Heart left ventricle (tissue), 16 donors: ENCODE data around the gene KDELR1. TPM values are rescaled to one million over a fixed set of nuclear protein-coding genes. Genes with fewer than 3 reads are reported as not detected.

Experiments used
- ATAC-seq, 4 donors: fragments of 200-7000 bp; cut with Tn5 transposase; one replicate each; pipeline ENCODE4 v1.9.1; 2020 to 2022; ENCODE audit warnings: moderate library complexity in 4 of 4, mild to moderate bottlenecking in 3 of 4, moderate number of reproducible peaks in 1 of 4
- DNase-seq, 5 donors: peaks; one replicate each; pipeline ENCODE4 v3.0.0-alpha.2; 2020
- H3K27ac ChIP-seq, 12 donors: fragments of 200-600 bp; sonication (generic) in 4 of 12; one replicate each; pipeline versions ENCODE4 v1.5.0 to v1.8.0; 2016 to 2022; ENCODE audit warnings: mild to moderate bottlenecking in 2 of 12
- H3K27me3 ChIP-seq, 9 donors: fragments of 200-600 bp; sonication (generic) in 2 of 9; one replicate each; pipeline versions ENCODE4 v1.5.1 to v1.8.0; 2016 to 2022; ENCODE audit warnings: mild to moderate bottlenecking in 3 of 9
- H3K36me3 ChIP-seq, 9 donors: fragments of 200-600 bp; sonication (generic) in 2 of 9; one replicate each; pipeline versions ENCODE4 v1.5.0 to v1.8.0; 2018 to 2022; ENCODE audit warnings: mild to moderate bottlenecking in 2 of 9
- H3K4me1 ChIP-seq, 12 donors: fragments of 200-600 bp; sonication (generic) in 4 of 12; one replicate each; pipeline versions ENCODE4 v1.5.0 to v1.8.0; 2016 to 2022; ENCODE audit warnings: mild to moderate bottlenecking in 3 of 12
- H3K4me3 ChIP-seq, 12 donors: fragments of 200-600 bp; sonication (generic) in 4 of 12; one replicate each; pipeline versions ENCODE4 v1.5.0 to v1.8.0; 2017 to 2022; ENCODE audit warnings: mild to moderate bottlenecking in 9 of 12, moderate library complexity in 4 of 12
- H3K9me3 ChIP-seq, 12 donors: fragments of 200-600 bp; sonication (generic) in 4 of 12; one replicate each; pipeline versions ENCODE4 v1.5.0 to v1.8.0; 2016 to 2022; ENCODE audit warnings: mild to moderate bottlenecking in 1 of 12
- CTCF ChIP-seq, 12 donors: fragments of 200-600 bp; sonication (generic) in 4 of 12; IDR thresholded peaks; one replicate each; pipeline versions ENCODE4 v1.5.0 to v1.8.0; 2018 to 2022; ENCODE audit warnings: antibody characterized with exemption in 12 of 12, mild to moderate bottlenecking in 5 of 12
- POLR2A ChIP-seq, 2 donors: fragments of 450-650 bp; IDR thresholded peaks; one replicate each; pipeline ENCODE4 v1.6.1; 2017; ENCODE audit warnings: antibody characterized with exemption in 2 of 2, mild to moderate bottlenecking in 2 of 2, moderate library complexity in 2 of 2
- WGBS, 4 donors: extraction: QIAGEN DNeasy Blood & Tissue Kit in 2 of 4; methylation state at CpG; one replicate each; pipeline versions ENCODE4 v1.1.5 to v1.1.7; 2013 to 2018; 5-methylcytosine and 5-hydroxymethylcytosine counted together
- intact Hi-C, 10 donors: fragments of 100-400 bp; cut with DNase I; formaldehyde crosslinking; loops; one replicate each; pipeline versions ENCODE4 v1.11.1 to v1.14.2; 2022
- polyA plus RNA-seq, 2 donors: library from polyadenylated mRNA; stranded (reverse); fragments of 200-250 nt; gene quantifications; one replicate each; pipeline ENCODE4 v1.2.3, GENCODE V29; 2013
- total RNA-seq, 9 donors: library from RNA; depleted of rRNA in 2 of 9; stranded (reverse); fragments of >200 nt in 2 of 9; fragmentation: NEBNext Ultra II Directional in 3 of 9; extraction: Animal tissue kit (Norgen Biotek cat#: 25700) in 3 of 9; gene quantifications; one replicate each; pipeline versions ENCODE4 v1.1.0 to v1.2.4, GENCODE V29; 2016 to 2023
- donor health status: ischemic (EF 13 %, LVEDD 7.1; RV severe dilation, severe dysfunction).
- donor health status: healthy with polysubstance abuse.
- donor health status: DM: no; HTN: yes; CAD: no.
- donor health status: DM: no; HTN: no; CAD: no.
- donor health status: ischemic (EF 25% LVEDD 6.9; RV normal size, moderate dysfunction).
- donor health status: ischemic (EF 25% LVEDD 5.7; RV mildly dilated, moderate dysfunction).
- donor health status: healthy.
- donor health status: DM: yes; HTN: yes; CAD: no.
- donor health status: ischemic (EF 35%, LVEDD 5.7; RV mildly dilated, moderate dysfunction).
- donor health status: nonischemic (EF 11% LVEDD 7.7; RV severe dilation, severe dysfunction).
- donor health status: DM: yes; HTN: yes; CAD: no.
- donor health status: PGD.
- donor health status: ischemic (EF 29% LVEDD 5.4; RV normal size, mild dysfunction).
- donor health status: nonischemic (EF 23%, LVEDD 6.1; RV moderate dilation, normal function).

The KDELR1 gene
- total and polyA plus RNA-seq, 11 donors = 60.0 to 113 (median 79.1) TPM

- intact Hi-C loops = no loop called here
- peaks cover 0 to 21% (median 0%) of the 10 kb centered on the region in 9 donors for H3K27me3 ChIP-seq
- ATAC-seq (no peak), DNase-seq (no peak)
- no peaks in the 10 kb centered on the region for H3K36me3 ChIP-seq
- H3K9me3 ChIP-seq = no peaks in the 10 kb centered on the region
- TF ChIP-seq POLR2A (IDR thresholded peaks at IDR 0.05) = no peak
- TF ChIP-seq CTCF (IDR thresholded peaks at IDR 0.05) = no peak
- WGBS, 4 donors = 41 to 46% (median 43%) methylated on average over 18 to 24 of the region's 24 CpGs
- H3K27ac ChIP-seq = no peak overlapping the region
- peaks cover 0 to 20% (median 0%) of the 10 kb centered on the region in 12 donors for H3K4me1 ChIP-seq
- H3K4me3 ChIP-seq = peak overlapping the region in 2 of 12 donors; percentile 22 to 23
These were observed 22.7 kb upstream of the KDELR1 start for GRCh38 chr19:48413879-48414587.

GRCh38 chr19:48405850-48406249 is 14.5 kb upstream of the KDELR1 start:
- Histone ChIP-seq H3K4me3 (no peak overlapping the region), H3K9me3 (no peaks in the 10 kb centered on the region), H3K27me3 (peaks cover 0 to 11% (median 0%) of the 10 kb centered on the region in 9 donors), H3K36me3 (no peaks in the 10 kb centered on the region), H3K27ac (no peak overlapping the region), H3K4me1 (peaks cover 0 to 6% (median 0%) of the 10 kb centered on the region in 12 donors)
- intact Hi-C loops = no loop called here
- TF ChIP-seq CTCF (IDR thresholded peaks at IDR 0.05) (no peak), POLR2A (IDR thresholded peaks at IDR 0.05) (no peak)
- DNase-seq (no peak), ATAC-seq (no peak)
- WGBS, 4 donors = 75 to 85% (median 79%) methylated on average over 13 of the region's 13 CpGs

- Histone ChIP-seq H3K36me3 (no peaks in the 10 kb centered on the region), H3K4me1 (peaks cover 0 to 11% (median 0%) of the 10 kb centered on the region in 12 donors), H3K27me3 (peaks cover 0 to 11% (median 0%) of the 10 kb centered on the region in 9 donors), H3K27ac (no peak overlapping the region), H3K9me3 (no peaks in the 10 kb centered on the region), H3K4me3 (no peak overlapping the region)
- intact Hi-C loops = no loop called here
- no peak for TF ChIP-seq POLR2A (IDR thresholded peaks at IDR 0.05)
- no peak for TF ChIP-seq CTCF (IDR thresholded peaks at IDR 0.05)
- DNase-seq (no peak), ATAC-seq (no peak)
- 90 to 92% (median 91%) methylated on average over 16 to 27 of the region's 27 CpGs for WGBS, 4 donors
These were observed 13.8 kb upstream of the KDELR1 start for GRCh38 chr19:48405010-48405659.

- intact Hi-C loops = no loop called here
- TF ChIP-seq POLR2A (IDR thresholded peaks at IDR 0.05) (no peak), CTCF (IDR thresholded peaks at IDR 0.05) (no peak)
- ATAC-seq = peak in 3 of 4 donors; percentile 45 to 65 (median 62)
- Histone ChIP-seq H3K27ac (no peak overlapping the region), H3K9me3 (no peaks in the 10 kb centered on the region), H3K4me3 (no peak overlapping the region), H3K27me3 (peaks cover 0 to 11% (median 0%) of the 10 kb centered on the region in 9 donors), H3K36me3 (no peaks in the 10 kb centered on the region), H3K4me1 (peaks cover 0 to 18% (median 0%) of the 10 kb centered on the region in 12 donors)
- DNase-seq = peak in 2 of 5 donors; percentile 48 to 58
- 25 to 40% (median 32%) methylated on average over 3 of the region's 3 CpGs for WGBS, 4 donors
These were observed 12.3 kb upstream of the KDELR1 start for GRCh38 chr19:48403606-48404005.
